Measurements from ENCODE around the gene TUBB8. TPM values are rescaled to one million over a fixed set of nuclear protein-coding genes. Genes with fewer than 3 reads are reported as not detected.
A peak's percentile ranks its signal among the peaks of the same experiment; 100 is the strongest.

TUBB8 gene
- total RNA-seq = 0.33 to 0.67 TPM (median 0.41 TPM) in 3 replicates

GRCh38 chr10:48996-49395, at the start of gene TUBB8:
Gene TUBB8 (minus strand): TSS chr10:49296. CDS start chr10:49238, 58 bp downstream.
- no peak within 1 kb of the TSS for H3K27ac Mint-ChIP-seq
- DNase-seq (ENCODE audit: low spot score in 2 of 2, unreplicated experiment in 2 of 2) = no peak
- peaks cover 8% of the 10 kb centered on the region for H3K4me1 Mint-ChIP-seq
- H3K9me3 Mint-ChIP-seq = peaks cover 4% of the 10 kb centered on the region
- TF ChIP-seq CTCF (IDR thresholded peaks at IDR 0.05; ENCODE audit: unreplicated experiment) = no peak
- H3K4me3 Mint-ChIP-seq = no peak within 1 kb of the TSS
- H3K36me3 Mint-ChIP-seq = no peaks in the 10 kb centered on the region
- no peaks in the 10 kb centered on the region for H3K27me3 Mint-ChIP-seq (ENCODE audit: low read depth)

GRCh38 chr10:96466-96865, 47.4 kb upstream of the TUBB8 start:
- H3K4me3 Mint-ChIP-seq = no peak overlapping the region
- H3K27me3 Mint-ChIP-seq (ENCODE audit: low read depth) = no peaks in the 10 kb centered on the region
- peaks cover 11% of the 10 kb centered on the region for H3K36me3 Mint-ChIP-seq
- H3K27ac Mint-ChIP-seq = no peak overlapping the region
- DNase-seq (ENCODE audit: low spot score in 2 of 2, unreplicated experiment in 2 of 2) = no peak
- TF ChIP-seq CTCF (IDR thresholded peaks at IDR 0.05; ENCODE audit: unreplicated experiment) = no peak
- H3K9me3 Mint-ChIP-seq = peaks cover 45% of the 10 kb centered on the region
- peaks cover 13% of the 10 kb centered on the region for H3K4me1 Mint-ChIP-seq

GRCh38 chr10:95356-96115, 46.4 kb upstream of the TUBB8 start:
- peaks cover 13% of the 10 kb centered on the region for H3K4me1 Mint-ChIP-seq
- no peak for TF ChIP-seq CTCF (IDR thresholded peaks at IDR 0.05; ENCODE audit: unreplicated experiment)
- H3K9me3 Mint-ChIP-seq = peaks cover 45% of the 10 kb centered on the region
- no peak for DNase-seq (ENCODE audit: low spot score in 2 of 2, unreplicated experiment in 2 of 2)
- H3K27me3 Mint-ChIP-seq (ENCODE audit: low read depth) = no peaks in the 10 kb centered on the region
- peaks cover 11% of the 10 kb centered on the region for H3K36me3 Mint-ChIP-seq
- H3K27ac Mint-ChIP-seq = no peak overlapping the region
- no peak overlapping the region for H3K4me3 Mint-ChIP-seq

GRCh38 chr10:94613-95012, 45.5 kb upstream of the TUBB8 start:
- Mint-ChIP-seq H3K9me3 (peaks cover 45% of the 10 kb centered on the region), H3K27me3 (ENCODE audit: low read depth) (no peaks in the 10 kb centered on the region), H3K36me3 (peaks cover 11% of the 10 kb centered on the region), H3K27ac (no peak overlapping the region), H3K4me3 (no peak overlapping the region), H3K4me1 (peaks cover 15% of the 10 kb centered on the region)
- DNase-seq (ENCODE audit: low spot score in 2 of 2, unreplicated experiment in 2 of 2) = no peak
- no peak for TF ChIP-seq CTCF (IDR thresholded peaks at IDR 0.05; ENCODE audit: unreplicated experiment)

- no peak for TF ChIP-seq CTCF (IDR thresholded peaks at IDR 0.05; ENCODE audit: unreplicated experiment)
- peaks cover 23% of the 10 kb centered on the region for H3K4me1 Mint-ChIP-seq
- no peak for DNase-seq (ENCODE audit: low spot score in 2 of 2, unreplicated experiment in 2 of 2)
- peaks cover 11% of the 10 kb centered on the region for H3K36me3 Mint-ChIP-seq
- peak overlapping the region; percentile 13 for H3K4me3 Mint-ChIP-seq
- H3K27ac Mint-ChIP-seq = peak overlapping the region; percentile 10
- H3K9me3 Mint-ChIP-seq = peaks cover 27% of the 10 kb centered on the region
- no peaks in the 10 kb centered on the region for H3K27me3 Mint-ChIP-seq (ENCODE audit: low read depth)
Observed at GRCh38 chr10:92846-93245, 43.8 kb upstream of the TUBB8 start.

Data from mesothelial cell of epicardium (in vitro differentiated cells).